H1 (cell line): ENCODE results near the gene RBP5. TPM values are rescaled to one million over a fixed set of nuclear protein-coding genes. Genes with fewer than 3 reads are reported as not detected.

ENCODE experiments used
- CTCF ChIA-PET: fragments of 300-600 bp; sonication (Branson Sonifier 250); formaldehyde crosslinking; loops from one replicate; lab custom pipeline; 2021; ENCODE audit not compliant: partially characterized antibody; lab: Charles Lee
- POLR2A ChIA-PET: fragments of 300-600 bp; sonication (Branson Sonifier 250); formaldehyde crosslinking; loops from one replicate; lab custom pipeline; 2021; ENCODE audit warnings: inconsistent platforms; ENCODE audit not compliant: partially characterized antibody; lab: Charles Lee
- DNase-seq, 2 experiments: peaks; one replicate each; pipeline versions ENCODE4 v3.0.0 to v3.0.0-alpha.2; 2010 to 2022; ENCODE audit warnings: low spot score in 2 of 2, low read depth in 1 of 2, mixed read lengths in 1 of 2
- FAIRE-seq: peaks from 2 replicates; lab custom pipeline; 2011; peaks lifted over from hg19 to GRCh38; lab: Jason Lieb, UNC
- H2AFZ ChIP-seq: 2 replicates; pipeline ENCODE4 v1.8.1; 2012; ENCODE audit warnings: low read length, inconsistent platforms
- H2AK5ac ChIP-seq: 2 replicates; pipeline ENCODE4 v1.6.1; 2013; ENCODE audit warnings: low read depth, low read length
- H2BK120ac ChIP-seq: replicated peaks from 2 replicates; pipeline ENCODE3; 2013; ENCODE audit warnings: low read depth, low read length, inconsistent platforms
- H2BK12ac ChIP-seq: 2 replicates; pipeline ENCODE4 v1.6.1; 2013; ENCODE audit warnings: low read depth, low read length
- H2BK15ac ChIP-seq: 2 replicates; pipeline ENCODE4 v1.6.1; 2013; ENCODE audit warnings: low read length
- H2BK20ac ChIP-seq: 2 replicates; pipeline ENCODE4 v1.6.1; 2013; ENCODE audit warnings: low read length
- H2BK5ac ChIP-seq: 2 replicates; pipeline ENCODE4 v1.6.1; 2013; ENCODE audit warnings: low read depth, low read length
- H3K14ac ChIP-seq: 2 replicates; pipeline ENCODE4 v1.6.1; 2013; ENCODE audit warnings: inconsistent platforms; ENCODE audit not compliant: insufficient read length
- H3K18ac ChIP-seq: 2 replicates; pipeline ENCODE4 v1.6.1; 2013; ENCODE audit warnings: low read length; ENCODE audit errors: extremely low read depth
- H3K23ac ChIP-seq: 2 replicates; pipeline ENCODE4 v1.6.1; 2013; ENCODE audit warnings: inconsistent platforms; ENCODE audit not compliant: insufficient read length
- H3K23me2 ChIP-seq: 2 replicates; pipeline ENCODE4 v1.6.1; 2013; ENCODE audit warnings: low read depth, low read length
- H3K27ac ChIP-seq: 2 replicates; pipeline ENCODE4 v1.6.1; 2011; ENCODE audit warnings: low read depth, low read length, inconsistent platforms
- H3K27me3 ChIP-seq, 4 experiments: replicated peaks in 1 of 4; 1 replicate in 1 of 4; 2 replicates in 3 of 4; pipeline versions ENCODE4 v1.6.1 to v1.8.1; 2011 to 2013; ENCODE audit warnings: low read length in 3 of 4, mild to moderate bottlenecking in 3 of 4, inconsistent platforms in 2 of 4, mixed read lengths in 2 of 4, moderate library complexity in 1 of 4; ENCODE audit not compliant: control insufficient read depth in 3 of 4, insufficient read depth in 3 of 4; ENCODE audit errors: extremely low read depth in 1 of 4
- H3K36me3 ChIP-seq, 4 experiments: 2 replicates each; pipeline versions ENCODE4 v1.6.1 to v1.8.1; 2011 to 2013; ENCODE audit warnings: mild to moderate bottlenecking in 4 of 4, low read length in 3 of 4, moderate library complexity in 2 of 4, control low read depth in 1 of 4, inconsistent platforms in 1 of 4; ENCODE audit not compliant: insufficient read depth in 4 of 4, control insufficient read depth in 2 of 4
- H3K4ac ChIP-seq: replicated peaks from 2 replicates; pipeline ENCODE3; 2013; ENCODE audit warnings: low read length, low read depth, mixed read lengths, inconsistent platforms; ENCODE audit not compliant: insufficient read length
- H3K4me1 ChIP-seq, 4 experiments: replicated peaks in 1 of 4; 1 replicate in 1 of 4; 2 replicates in 3 of 4; pipeline versions ENCODE4 v1.6.1 to v1.8.1; 2011 to 2013; ENCODE audit warnings: low read length in 3 of 4, inconsistent platforms in 2 of 4, mixed read lengths in 1 of 4; ENCODE audit not compliant: insufficient read depth in 4 of 4, control insufficient read depth in 3 of 4
- H3K4me2 ChIP-seq, 2 experiments: 2 replicates each; pipeline versions ENCODE4 v1.6.1 to v1.8.1; 2011 to 2013; ENCODE audit warnings: low read depth in 2 of 2, low read length in 2 of 2, control low read depth in 1 of 2, inconsistent platforms in 1 of 2, mild to moderate bottlenecking in 1 of 2; ENCODE audit not compliant: insufficient read depth in 1 of 2
- H3K4me3 ChIP-seq, 4 experiments: fragments of 200-600, 300-600 bp in 1 of 4; sonication (generic), shearing (Covaris generic), sonication (Bioruptor Twin) in 1 of 4; 2 replicates each; pipeline versions ENCODE4 v1.5.1 to v1.8.1; 2011 to 2016; ENCODE audit warnings: low read length in 4 of 4, low read depth in 3 of 4, control low read depth in 2 of 4, inconsistent platforms in 2 of 4, mild to moderate bottlenecking in 2 of 4, mixed read lengths in 1 of 4, moderate library complexity in 1 of 4; ENCODE audit not compliant: insufficient read depth in 2 of 4; ENCODE audit errors: extremely low read depth in 1 of 4
- H3K56ac ChIP-seq: replicated peaks from 2 replicates; pipeline ENCODE3; 2013; ENCODE audit warnings: low read depth, mild to moderate bottlenecking, mixed read lengths, low read length, inconsistent platforms; ENCODE audit not compliant: insufficient read length
- H3K79me1 ChIP-seq: 2 replicates; pipeline ENCODE4 v1.6.1; 2013; ENCODE audit warnings: low read depth, low read length, control low read depth
- H3K79me2 ChIP-seq, 2 experiments: 2 replicates each; pipeline versions ENCODE4 v1.6.1 to v1.8.1; 2012 to 2013; ENCODE audit warnings: low read length in 2 of 2, mild to moderate bottlenecking in 2 of 2, inconsistent platforms in 1 of 2; ENCODE audit not compliant: insufficient read depth in 2 of 2, control insufficient read depth in 1 of 2
- H3K9ac ChIP-seq, 4 experiments: replicated peaks in 1 of 4; 1 replicate in 1 of 4; 2 replicates in 3 of 4; pipeline versions ENCODE4 v1.6.1 to v1.8.1; 2011 to 2013; ENCODE audit warnings: low read depth in 3 of 4, low read length in 3 of 4, control low read depth in 2 of 4, mild to moderate bottlenecking in 2 of 4, moderate library complexity in 2 of 4, inconsistent platforms in 1 of 4; ENCODE audit errors: extremely low read depth in 1 of 4
- H3K9me3 ChIP-seq, 2 experiments: 2 replicates each; pipeline versions ENCODE4 v1.6.1 to v1.8.1; 2012 to 2013; ENCODE audit warnings: mild to moderate bottlenecking in 2 of 2, moderate library complexity in 2 of 2, control low read depth in 1 of 2, inconsistent platforms in 1 of 2, low read depth in 1 of 2, low read length in 1 of 2, mixed read lengths in 1 of 2; ENCODE audit not compliant: insufficient read depth in 2 of 2
- H4K20me1 ChIP-seq, 2 experiments: replicated peaks in 1 of 2; 2 replicates each; pipeline versions ENCODE3 to v1.8.1; 2011 to 2013; ENCODE audit warnings: inconsistent platforms in 2 of 2, low read length in 2 of 2, mild to moderate bottlenecking in 1 of 2; ENCODE audit not compliant: insufficient read depth in 2 of 2, control insufficient read depth in 1 of 2
- H4K5ac ChIP-seq: 2 replicates; pipeline ENCODE4 v1.6.1; 2013; ENCODE audit warnings: low read length, low read depth, mixed read lengths, inconsistent platforms; ENCODE audit not compliant: insufficient read length
- H4K8ac ChIP-seq: 2 replicates; pipeline ENCODE4 v1.8.0; 2013; ENCODE audit warnings: mild to moderate bottlenecking, moderate library complexity, low read length, inconsistent platforms; ENCODE audit not compliant: insufficient read depth; ENCODE audit errors: extremely low read depth
- H4K91ac ChIP-seq: replicated peaks from 2 replicates; pipeline ENCODE3; 2013; ENCODE audit warnings: low read length, mixed read lengths, inconsistent platforms; ENCODE audit not compliant: insufficient read length
- CHD2 ChIP-seq: IDR thresholded peaks from 2 replicates; pipeline ENCODE4 v1.6.1; 2012; ENCODE audit warnings: low read length, improper control_type of control experiment
- CTBP2 ChIP-seq: IDR thresholded peaks from 2 replicates; pipeline ENCODE4 v1.7.0; 2011; ENCODE audit warnings: borderline replicate concordance, mild to moderate bottlenecking, moderate library complexity, mixed read lengths, low read length; ENCODE audit not compliant: insufficient read depth, insufficient read length
- FOSL1 ChIP-seq: IDR thresholded peaks from 2 replicates; pipeline ENCODE4 v1.6.1; 2011; ENCODE audit warnings: mild to moderate bottlenecking, low read depth, low read length, moderate library complexity; ENCODE audit not compliant: insufficient read depth
- SIX5 ChIP-seq: IDR thresholded peaks from 2 replicates; pipeline ENCODE4 v1.6.1; 2011; ENCODE audit warnings: mild to moderate bottlenecking, low read depth, low read length
- TBP ChIP-seq: IDR thresholded peaks from 2 replicates; pipeline ENCODE4 v1.6.1; 2011; ENCODE audit warnings: low read depth, low read length, improper control_type of control experiment
- YY1 ChIP-seq: IDR thresholded peaks from 2 replicates; pipeline ENCODE4 v1.6.1; 2011; ENCODE audit warnings: low read depth, mild to moderate bottlenecking, low read length
- WGBS, 2 experiments: shearing (Covaris generic) in 1 of 2; methylation state at CpG; one replicate each; pipeline versions ENCODE4 v1.1.6 to v1.1.7; 2013 to 2015; ENCODE audit warnings: low lambda C conversion rate in 2 of 2, mixed read lengths in 2 of 2, inconsistent platforms in 1 of 2, low coverage in 1 of 2, missing lambda C conversion rate in 1 of 2; ENCODE audit not compliant: insufficient replicate concordance in 2 of 2, insufficient coverage in 1 of 2, insufficient read length in 1 of 2; ENCODE audit errors: extremely low coverage in 1 of 2, missing lambda C conversion rate in 1 of 2; 5-methylcytosine and 5-hydroxymethylcytosine counted together
- polyA plus RNA-seq, 7 experiments: library from polyadenylated mRNA; depleted of rRNA in 3 of 7; stranded (reverse) in 5 of 7; unstranded in 2 of 7; fragments of >200 nt in 5 of 7; fragments of 200-250 nt in 2 of 7; gene quantifications; 1 replicate in 5 of 7; 2 replicates in 1 of 7; 4 replicates in 1 of 7; pipeline versions ENCODE4 v1.2.1 to v1.2.3, GENCODE V29; 2011 to 2013; ENCODE audit warnings: missing spikeins in 2 of 7, mixed read lengths in 2 of 7
- total RNA-seq: library from RNA; stranded (reverse); fragmentation: NEBNext Ultra II Directional; extraction: Animal tissue kit (Norgen Biotek cat#: 25700); gene quantifications from 2 replicates; pipeline ENCODE4 v1.2.1, GENCODE V29; 2021
- TF ChIP-seq, protein P1 (sequence below): IDR thresholded peaks from 2 replicates; pipeline ENCODE4 v1.6.1; 2012; ENCODE audit warnings: low read length, inconsistent platforms
- TF ChIP-seq, protein P2 (sequence below): IDR thresholded peaks from 2 replicates; pipeline ENCODE4 v1.6.1; 2012; ENCODE audit warnings: inconsistent platforms
- TF ChIP-seq, protein P3 (sequence below), 3 experiments: IDR thresholded peaks; 1 replicate in 2 of 3; 2 replicates in 1 of 3; pipeline versions ENCODE4 v1.5.1 to v1.6.1; 2011; ENCODE audit warnings: low read length in 3 of 3, mild to moderate bottlenecking in 3 of 3, inconsistent platforms in 2 of 3, low read depth in 1 of 3, moderate library complexity in 1 of 3; ENCODE audit not compliant: insufficient read depth in 1 of 3; ENCODE audit errors: control extremely low read depth in 1 of 3

Gene RBP5
- total and polyA plus RNA-seq, 2 of the 8 experiments (the other 6 are each of a cell fraction or from before 2014, with no cell fraction given): 1.2 to 1.9 TPM

DNA sequence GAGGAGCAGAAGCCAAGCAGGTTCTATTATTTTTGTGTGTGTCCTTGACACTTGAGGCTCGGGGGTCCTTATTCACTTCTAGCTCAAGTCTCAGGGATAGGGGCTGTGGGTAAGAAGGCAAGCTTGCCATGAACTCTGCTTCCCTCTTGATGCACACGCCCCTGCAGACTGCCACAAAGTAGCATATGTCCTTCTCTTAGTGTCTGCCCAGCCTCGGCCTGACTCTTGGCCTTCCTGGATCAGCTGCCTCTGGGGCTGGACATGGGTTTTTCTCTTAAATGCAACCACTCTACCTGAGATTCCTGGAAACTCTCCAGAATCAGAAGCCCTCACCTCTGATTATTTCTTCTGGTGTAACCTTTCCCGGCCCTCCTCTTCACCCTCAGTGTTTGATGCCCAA lies 32.6 kb upstream of the RBP5 start:
- no peak overlapping the region for H3K18ac ChIP-seq
- H3K56ac ChIP-seq: no peak overlapping the region
- no peak overlapping the region for H2BK20ac ChIP-seq
- no peak overlapping the region for H3K27ac ChIP-seq
- H3K14ac ChIP-seq: no peak overlapping the region
- no peaks in the 10 kb centered on the region; the same call in 1 of the 2 replicates for H3K23me2 ChIP-seq
- H3K27me3 ChIP-seq: no peaks in the 10 kb centered on the region; a peak in 2 of 7 replicates
- H3K23ac ChIP-seq: no peak overlapping the region
- H2BK5ac ChIP-seq: no peak overlapping the region
- no peak overlapping the region for H2BK120ac ChIP-seq
- no peaks in the 10 kb centered on the region for H3K36me3 ChIP-seq
- H2BK12ac ChIP-seq: no peak overlapping the region
- H2AFZ ChIP-seq: no peak overlapping the region
- CTCF ChIA-PET: interaction anchor here (0.7 to 6.1 kb wide), 9 partner anchors 8 to 66 kb away, joined by 3 to 71 read pairs (median 6); no protein-coding TSS in a partner anchor
- no peak overlapping the region for H4K8ac ChIP-seq
- no peaks in the 10 kb centered on the region for H3K4me1 ChIP-seq
- H2BK15ac ChIP-seq: no peak overlapping the region
- H3K4me2 ChIP-seq: no peak overlapping the region
- no peak for FAIRE-seq
- no peak overlapping the region for H4K91ac ChIP-seq
- POLR2A ChIA-PET: interaction anchor here (2.7 kb wide), 1 partner anchor 28 kb away, joined by 11 read pairs; the partner anchor contains the start of gene PEX5
- H3K4ac ChIP-seq: no peak overlapping the region
- H4K20me1 ChIP-seq: no peaks in the 10 kb centered on the region
- H3K79me1 ChIP-seq: no peaks in the 10 kb centered on the region; the same call in 1 of the 2 replicates
- H3K4me3 ChIP-seq: no peak overlapping the region
- H2AK5ac ChIP-seq: no peak overlapping the region
- no peaks in the 10 kb centered on the region for H3K79me2 ChIP-seq
- H3K9me3 ChIP-seq: peaks cover 13 to 19% of the 10 kb centered on the region in 2 experiments
- DNase-seq: no peak
- H4K5ac ChIP-seq: no peak overlapping the region
- H3K9ac ChIP-seq: no peak overlapping the region
- 93% methylated on average over 4 of the region's 4 CpGs; no CpG with 5 or more reads in 1 of the 2 experiments for WGBS, 2 experiments
- TF ChIP-seq, protein P1, sequence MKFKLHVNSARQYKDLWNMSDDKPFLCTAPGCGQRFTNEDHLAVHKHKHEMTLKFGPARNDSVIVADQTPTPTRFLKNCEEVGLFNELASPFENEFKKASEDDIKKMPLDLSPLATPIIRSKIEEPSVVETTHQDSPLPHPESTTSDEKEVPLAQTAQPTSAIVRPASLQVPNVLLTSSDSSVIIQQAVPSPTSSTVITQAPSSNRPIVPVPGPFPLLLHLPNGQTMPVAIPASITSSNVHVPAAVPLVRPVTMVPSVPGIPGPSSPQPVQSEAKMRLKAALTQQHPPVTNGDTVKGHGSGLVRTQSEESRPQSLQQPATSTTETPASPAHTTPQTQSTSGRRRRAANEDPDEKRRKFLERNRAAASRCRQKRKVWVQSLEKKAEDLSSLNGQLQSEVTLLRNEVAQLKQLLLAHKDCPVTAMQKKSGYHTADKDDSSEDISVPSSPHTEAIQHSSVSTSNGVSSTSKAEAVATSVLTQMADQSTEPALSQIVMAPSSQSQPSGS: no peak
- TF ChIP-seq CTBP2 (no peak), TBP (no peak), SIX5 (no peak), FOSL1 (no peak), YY1 (no peak), CHD2 (no peak)
- TF ChIP-seq, protein P2, sequence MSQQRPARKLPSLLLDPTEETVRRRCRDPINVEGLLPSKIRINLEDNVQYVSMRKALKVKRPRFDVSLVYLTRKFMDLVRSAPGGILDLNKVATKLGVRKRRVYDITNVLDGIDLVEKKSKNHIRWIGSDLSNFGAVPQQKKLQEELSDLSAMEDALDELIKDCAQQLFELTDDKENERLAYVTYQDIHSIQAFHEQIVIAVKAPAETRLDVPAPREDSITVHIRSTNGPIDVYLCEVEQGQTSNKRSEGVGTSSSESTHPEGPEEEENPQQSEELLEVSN: no peak
- TF ChIP-seq, protein P3, sequence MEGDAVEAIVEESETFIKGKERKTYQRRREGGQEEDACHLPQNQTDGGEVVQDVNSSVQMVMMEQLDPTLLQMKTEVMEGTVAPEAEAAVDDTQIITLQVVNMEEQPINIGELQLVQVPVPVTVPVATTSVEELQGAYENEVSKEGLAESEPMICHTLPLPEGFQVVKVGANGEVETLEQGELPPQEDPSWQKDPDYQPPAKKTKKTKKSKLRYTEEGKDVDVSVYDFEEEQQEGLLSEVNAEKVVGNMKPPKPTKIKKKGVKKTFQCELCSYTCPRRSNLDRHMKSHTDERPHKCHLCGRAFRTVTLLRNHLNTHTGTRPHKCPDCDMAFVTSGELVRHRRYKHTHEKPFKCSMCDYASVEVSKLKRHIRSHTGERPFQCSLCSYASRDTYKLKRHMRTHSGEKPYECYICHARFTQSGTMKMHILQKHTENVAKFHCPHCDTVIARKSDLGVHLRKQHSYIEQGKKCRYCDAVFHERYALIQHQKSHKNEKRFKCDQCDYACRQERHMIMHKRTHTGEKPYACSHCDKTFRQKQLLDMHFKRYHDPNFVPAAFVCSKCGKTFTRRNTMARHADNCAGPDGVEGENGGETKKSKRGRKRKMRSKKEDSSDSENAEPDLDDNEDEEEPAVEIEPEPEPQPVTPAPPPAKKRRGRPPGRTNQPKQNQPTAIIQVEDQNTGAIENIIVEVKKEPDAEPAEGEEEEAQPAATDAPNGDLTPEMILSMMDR (IDR thresholded peaks at IDR 0.05; ENCODE audit: control extremely low read depth in 1 of 3, insufficient read depth in 1 of 3, low read depth in 1 of 3, low read length in 3 of 3): no peak
